Keratinocyte (primary cell): ENCODE results near the gene CPEB1. TPM values are rescaled to one million over a fixed set of nuclear protein-coding genes. Genes with fewer than 3 reads are reported as not detected.

Experiments used
- DNase-seq: peaks from one replicate; pipeline ENCODE4 v3.0.0-alpha.2; 2011; ENCODE audit warnings: low read depth, missing footprints, low spot score
- FAIRE-seq: peaks from 2 replicates; lab custom pipeline; 2011; peaks lifted over from hg19 to GRCh38; lab: Jason Lieb, UNC
- H2AFZ ChIP-seq: 2 replicates; pipeline ENCODE4 v1.6.0; 2012; ENCODE audit warnings: low read length, control low read depth, inconsistent platforms; ENCODE audit not compliant: control insufficient read depth
- H3K27ac ChIP-seq: 2 replicates; pipeline ENCODE4 v1.5.1; 2011; ENCODE audit warnings: low read length; ENCODE audit not compliant: control insufficient read depth, insufficient read depth
- H3K27me3 ChIP-seq: 3 replicates; pipeline ENCODE4 v1.6.0; 2011; ENCODE audit warnings: low read length; ENCODE audit not compliant: control insufficient read depth, insufficient read depth; ENCODE audit errors: extremely low read depth
- H3K36me3 ChIP-seq, 2 experiments: 2 replicates in 1 of 2; 3 replicates in 1 of 2; pipeline ENCODE4 v1.5.1; 2011; ENCODE audit warnings: low read length in 2 of 2, mild to moderate bottlenecking in 1 of 2; ENCODE audit not compliant: control insufficient read depth in 2 of 2, insufficient read depth in 2 of 2; ENCODE audit errors: extremely low read depth in 1 of 2
- H3K4me1 ChIP-seq: 3 replicates; pipeline ENCODE4 v1.5.1; 2011; ENCODE audit warnings: low read length; ENCODE audit not compliant: control insufficient read depth, insufficient read depth; ENCODE audit errors: extremely low read depth
- H3K4me2 ChIP-seq: 3 replicates; pipeline ENCODE4 v1.6.0; 2011; ENCODE audit warnings: low read depth, low read length; ENCODE audit not compliant: control insufficient read depth, insufficient read depth; ENCODE audit errors: extremely low read depth
- H3K4me3 ChIP-seq, 3 experiments: fragments of 200-600 bp in 1 of 3; sonication (generic) in 1 of 3; 2 replicates in 2 of 3; 3 replicates in 1 of 3; pipeline ENCODE4 v1.5.1; 2011 to 2016; ENCODE audit warnings: low read length in 3 of 3, mild to moderate bottlenecking in 3 of 3, control low read depth in 2 of 3, inconsistent platforms in 1 of 3, low read depth in 1 of 3, mixed read lengths in 1 of 3, mixed run types in 1 of 3, moderate library complexity in 1 of 3; ENCODE audit not compliant: control insufficient read depth in 2 of 3, insufficient read depth in 2 of 3; ENCODE audit errors: extremely low read depth in 1 of 3
- H3K79me2 ChIP-seq: 2 replicates; pipeline ENCODE4 v1.6.0; 2012; ENCODE audit warnings: low read length; ENCODE audit not compliant: control insufficient read depth, insufficient read depth
- H3K9ac ChIP-seq: 3 replicates; pipeline ENCODE4 v1.6.0; 2011; ENCODE audit warnings: low read length; ENCODE audit not compliant: control insufficient read depth, insufficient read depth; ENCODE audit errors: extremely low read depth
- H3K9me1 ChIP-seq: 3 replicates; pipeline ENCODE4 v1.6.0; 2011; ENCODE audit warnings: low read length; ENCODE audit not compliant: control insufficient read depth, insufficient read depth; ENCODE audit errors: extremely low read depth
- H3K9me3 ChIP-seq: 2 replicates; pipeline ENCODE4 v1.5.1; 2012; ENCODE audit warnings: low read depth, low read length; ENCODE audit not compliant: control insufficient read depth
- H4K20me1 ChIP-seq: 3 replicates; pipeline ENCODE4 v1.6.0; 2011; ENCODE audit warnings: low read length; ENCODE audit not compliant: control insufficient read depth, insufficient read depth; ENCODE audit errors: extremely low read depth
- CTCF ChIP-seq, 3 experiments: IDR thresholded peaks in 1 of 3; conservative IDR thresholded peaks in 1 of 3; optimal IDR thresholded peaks in 1 of 3; 2 replicates in 2 of 3; 3 replicates in 1 of 3; pipeline versions ENCODE3 to v1.5.1; 2011; ENCODE audit warnings: low read length in 3 of 3, mild to moderate bottlenecking in 3 of 3, moderate library complexity in 2 of 3, control low read depth in 1 of 3, inconsistent platforms in 1 of 3; ENCODE audit not compliant: insufficient read depth in 2 of 3; ENCODE audit errors: extremely low read depth in 1 of 3
- EZH2 ChIP-seq: IDR thresholded peaks from one replicate; pipeline ENCODE4 v1.6.1; 2012; ENCODE audit warnings: inconsistent platforms, mild to moderate bottlenecking, low read length, moderate library complexity
- dilution Hi-C: fragments of 300-500 bp; cut with MboI; formaldehyde crosslinking; loops from one replicate; pipeline ENCODE4 v1.7.0; 2020; ENCODE audit warnings: low sequenced_read_pairs; ENCODE audit not compliant: extremely low pct_ligation_motif_present
- polyA plus RNA-seq, 5 experiments: library from polyadenylated mRNA; depleted of rRNA in 3 of 5; stranded (reverse) in 3 of 5; stranded (forward) in 1 of 5; unstranded in 1 of 5; fragments of >200 nt; gene quantifications; 1 replicate in 1 of 5; 2 replicates in 3 of 5; 3 replicates in 1 of 5; pipeline versions ENCODE4 v1.2.1 to v1.2.3, GENCODE V29; 2011 to 2012; ENCODE audit warnings: missing spikeins in 2 of 5, low read depth in 1 of 5, low replicate concordance in 1 of 5

Gene CPEB1
- polyA plus RNA-seq, 1 donor (not counting 4 experiments of a cell fraction or from before 2014, with no cell fraction given) = 0.16 TPM

- Histone ChIP-seq H3K79me2 (no peaks in the 10 kb centered on the region), H4K20me1 (no peaks in the 10 kb centered on the region), H3K36me3 (no peaks in the 10 kb centered on the region), H3K4me3 (no peak overlapping the region), H3K4me2 (no peak overlapping the region), H3K4me1 (peaks cover 2% of the 10 kb centered on the region), H3K27ac (no peak overlapping the region), H3K9ac (no peak overlapping the region), H2AFZ (no peak overlapping the region), H3K9me3 (no peaks in the 10 kb centered on the region), H3K9me1 (no peaks in the 10 kb centered on the region), H3K27me3 (peaks cover 57% of the 10 kb centered on the region)
- TF ChIP-seq EZH2 = no peak
- TF ChIP-seq CTCF (optimal IDR thresholded peaks at IDR 0.05 in 1 of 3, IDR thresholded peaks at IDR 0.05 in 1 of 3, conservative IDR thresholded peaks at IDR 0.05 in 1 of 3; ENCODE audit: extremely low read depth in 1 of 3, insufficient read depth in 2 of 3, low read length in 3 of 3) = no peak
- dilution Hi-C loops = no loop called here
- DNase-seq (no peak), FAIRE-seq (no peak)
Measured at GRCh38 chr15:82643992-82644391, 3.2 kb downstream of the CPEB1 start.

GRCh38 chr15:82642656-82643055 lies 4.5 kb downstream of the CPEB1 start:
- H3K9me3 ChIP-seq = no peaks in the 10 kb centered on the region
- dilution Hi-C loops = no loop called here
- H3K27ac ChIP-seq = no peak overlapping the region
- H3K4me2 ChIP-seq = no peak overlapping the region
- H2AFZ ChIP-seq = no peak overlapping the region
- no peak for DNase-seq
- H3K4me1 ChIP-seq = peaks cover 2% of the 10 kb centered on the region
- no peak for FAIRE-seq
- H3K27me3 ChIP-seq = peaks cover 51% of the 10 kb centered on the region
- no peak overlapping the region for H3K9ac ChIP-seq
- TF ChIP-seq EZH2 (no peak), CTCF (optimal IDR thresholded peaks at IDR 0.05 in 1 of 3, IDR thresholded peaks at IDR 0.05 in 1 of 3, conservative IDR thresholded peaks at IDR 0.05 in 1 of 3; ENCODE audit: extremely low read depth in 1 of 3, insufficient read depth in 2 of 3, low read length in 3 of 3) (no peak)
- no peaks in the 10 kb centered on the region for H3K79me2 ChIP-seq
- H3K9me1 ChIP-seq = no peaks in the 10 kb centered on the region
- H3K4me3 ChIP-seq = no peak overlapping the region
- no peaks in the 10 kb centered on the region for H4K20me1 ChIP-seq
- no peaks in the 10 kb centered on the region for H3K36me3 ChIP-seq
